Measurements from ENCODE around the gene UBA3. TPM values are rescaled to one million over a fixed set of nuclear protein-coding genes. Genes with fewer than 3 reads are reported as not detected.
A peak's percentile ranks its signal among the peaks of the same experiment; 100 is the strongest.

Gene UBA3
- total RNA-seq, 2 donors from 2014 or later: 45.5 to 50.6 TPM

DNA sequence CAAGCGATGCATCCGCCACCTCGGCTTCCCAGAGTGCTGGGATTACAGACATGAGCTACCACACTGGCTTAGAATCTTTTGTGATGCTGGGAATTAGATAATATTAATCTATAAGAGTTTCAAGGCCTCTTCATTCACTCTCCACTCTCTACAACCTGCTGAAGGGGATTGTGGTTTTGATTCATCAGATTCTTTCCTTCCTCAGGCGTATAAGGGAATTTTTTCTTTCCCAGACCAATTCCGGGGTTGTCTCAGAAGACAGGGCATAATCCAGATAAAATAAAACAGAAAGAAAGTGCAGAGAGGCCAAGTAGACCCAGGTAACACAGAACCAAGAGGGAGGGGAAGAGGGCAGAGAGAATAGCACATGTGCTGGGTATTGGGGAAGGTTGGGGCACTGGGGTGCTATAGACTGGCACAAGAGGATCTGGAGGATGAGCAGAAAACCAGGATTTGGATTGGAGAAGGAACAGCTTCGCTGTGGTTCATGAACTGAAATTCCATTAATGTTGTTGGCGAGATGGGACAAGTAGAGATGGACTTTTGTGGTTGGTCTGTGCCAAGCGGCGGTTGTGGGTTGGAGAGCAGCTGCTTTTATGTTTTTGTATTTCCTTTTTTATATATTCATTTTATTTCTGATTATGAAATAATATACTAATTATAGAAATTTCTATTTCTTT, 17.4 kb upstream of the UBA3 start:
- Histone ChIP-seq H3K27me3 (replicated peaks; ENCODE audit: insufficient read depth) (no peaks in the 10 kb centered on the region), H3K4me3 (no peak overlapping the region), H3K36me3 (no peaks in the 10 kb centered on the region), H3K9me3 (no peaks in the 10 kb centered on the region), H3K27ac (peak overlapping the region in 1 of 2 donors; percentile 9), H3K4me1 (replicated peaks) (peaks cover 18% of the 10 kb centered on the region)
- DNase-seq (ENCODE audit: low spot score): no peak
- TF ChIP-seq POLR2AphosphoS5 (IDR thresholded peaks at IDR 0.05): no peak
- WGBS: 83% methylated on average over 9 of the region's 9 CpGs
- intact Hi-C loops (cut with DNase I): no loop called here

DNA sequence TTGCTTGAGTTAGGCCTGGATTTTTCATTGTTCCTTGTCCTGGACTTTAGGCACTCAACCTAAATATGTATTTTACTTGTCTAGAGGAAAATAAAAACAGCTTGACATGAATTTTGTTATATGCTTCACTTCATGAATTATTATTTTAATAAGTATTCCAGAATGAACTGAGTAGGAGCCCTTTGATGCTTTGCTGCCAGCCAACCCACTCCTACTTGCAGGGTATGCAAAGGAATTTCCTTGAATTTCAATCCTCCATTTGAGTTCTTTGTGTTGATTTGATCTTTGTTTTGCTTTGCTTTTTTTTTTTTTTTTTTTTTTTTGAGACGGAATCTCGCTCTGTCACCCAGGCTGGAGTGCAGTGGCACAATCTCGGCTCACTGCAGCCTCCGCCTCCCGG, 16.1 kb upstream of the UBA3 start:
- no peak overlapping the region for H3K4me3 ChIP-seq
- H3K27me3 ChIP-seq (replicated peaks; ENCODE audit: insufficient read depth): no peaks in the 10 kb centered on the region
- intact Hi-C loops (cut with DNase I): no loop called here
- peak overlapping the region; percentile 61 to 64 for H3K27ac ChIP-seq
- H3K36me3 ChIP-seq: no peaks in the 10 kb centered on the region
- peaks cover 28% of the 10 kb centered on the region for H3K4me1 ChIP-seq (replicated peaks)
- no peak for DNase-seq (ENCODE audit: low spot score)
- 89% methylated on average over 5 of the region's 5 CpGs for WGBS
- no peaks in the 10 kb centered on the region for H3K9me3 ChIP-seq
- TF ChIP-seq, protein P1, sequence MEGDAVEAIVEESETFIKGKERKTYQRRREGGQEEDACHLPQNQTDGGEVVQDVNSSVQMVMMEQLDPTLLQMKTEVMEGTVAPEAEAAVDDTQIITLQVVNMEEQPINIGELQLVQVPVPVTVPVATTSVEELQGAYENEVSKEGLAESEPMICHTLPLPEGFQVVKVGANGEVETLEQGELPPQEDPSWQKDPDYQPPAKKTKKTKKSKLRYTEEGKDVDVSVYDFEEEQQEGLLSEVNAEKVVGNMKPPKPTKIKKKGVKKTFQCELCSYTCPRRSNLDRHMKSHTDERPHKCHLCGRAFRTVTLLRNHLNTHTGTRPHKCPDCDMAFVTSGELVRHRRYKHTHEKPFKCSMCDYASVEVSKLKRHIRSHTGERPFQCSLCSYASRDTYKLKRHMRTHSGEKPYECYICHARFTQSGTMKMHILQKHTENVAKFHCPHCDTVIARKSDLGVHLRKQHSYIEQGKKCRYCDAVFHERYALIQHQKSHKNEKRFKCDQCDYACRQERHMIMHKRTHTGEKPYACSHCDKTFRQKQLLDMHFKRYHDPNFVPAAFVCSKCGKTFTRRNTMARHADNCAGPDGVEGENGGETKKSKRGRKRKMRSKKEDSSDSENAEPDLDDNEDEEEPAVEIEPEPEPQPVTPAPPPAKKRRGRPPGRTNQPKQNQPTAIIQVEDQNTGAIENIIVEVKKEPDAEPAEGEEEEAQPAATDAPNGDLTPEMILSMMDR (IDR thresholded peaks at IDR 0.05): no peak
- TF ChIP-seq POLR2A (IDR thresholded peaks at IDR 0.05) (no peak), POLR2AphosphoS5 (IDR thresholded peaks at IDR 0.05) (no peak)

DNA sequence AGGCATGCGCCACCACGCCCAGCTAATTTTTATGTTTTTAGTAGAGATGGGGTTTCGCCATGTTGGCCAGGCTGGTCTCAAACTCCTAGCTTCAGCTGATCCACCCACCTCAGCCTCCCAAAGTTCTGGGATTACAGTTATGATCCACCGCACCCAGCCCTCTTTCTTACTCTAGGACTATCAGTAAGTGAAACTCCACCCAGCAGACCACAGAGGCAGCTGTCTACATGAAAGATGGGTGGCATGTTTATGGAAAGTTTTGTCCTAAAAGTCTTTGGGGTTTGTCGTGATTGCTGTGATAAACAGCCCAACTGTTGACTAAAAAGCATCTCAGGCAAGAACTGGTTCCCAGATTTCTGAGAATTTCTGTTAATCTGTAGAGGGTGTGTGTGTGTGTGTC, 15.5 kb upstream of the UBA3 start:
- peak overlapping the region; percentile 61 to 64 for H3K27ac ChIP-seq
- H3K27me3 ChIP-seq (replicated peaks; ENCODE audit: insufficient read depth): no peaks in the 10 kb centered on the region
- no peak for DNase-seq (ENCODE audit: low spot score)
- WGBS: 78% methylated on average over 5 of the region's 5 CpGs
- H3K4me3 ChIP-seq: no peak overlapping the region
- intact Hi-C loops (cut with DNase I): no loop called here
- H3K4me1 ChIP-seq (replicated peaks): peaks cover 32% of the 10 kb centered on the region
- TF ChIP-seq, protein P1 (IDR thresholded peaks at IDR 0.05): no peak
- TF ChIP-seq POLR2A (IDR thresholded peaks at IDR 0.05) (no peak), POLR2AphosphoS5 (IDR thresholded peaks at IDR 0.05) (no peak)
- H3K9me3 ChIP-seq: no peaks in the 10 kb centered on the region
- no peaks in the 10 kb centered on the region for H3K36me3 ChIP-seq

DNA sequence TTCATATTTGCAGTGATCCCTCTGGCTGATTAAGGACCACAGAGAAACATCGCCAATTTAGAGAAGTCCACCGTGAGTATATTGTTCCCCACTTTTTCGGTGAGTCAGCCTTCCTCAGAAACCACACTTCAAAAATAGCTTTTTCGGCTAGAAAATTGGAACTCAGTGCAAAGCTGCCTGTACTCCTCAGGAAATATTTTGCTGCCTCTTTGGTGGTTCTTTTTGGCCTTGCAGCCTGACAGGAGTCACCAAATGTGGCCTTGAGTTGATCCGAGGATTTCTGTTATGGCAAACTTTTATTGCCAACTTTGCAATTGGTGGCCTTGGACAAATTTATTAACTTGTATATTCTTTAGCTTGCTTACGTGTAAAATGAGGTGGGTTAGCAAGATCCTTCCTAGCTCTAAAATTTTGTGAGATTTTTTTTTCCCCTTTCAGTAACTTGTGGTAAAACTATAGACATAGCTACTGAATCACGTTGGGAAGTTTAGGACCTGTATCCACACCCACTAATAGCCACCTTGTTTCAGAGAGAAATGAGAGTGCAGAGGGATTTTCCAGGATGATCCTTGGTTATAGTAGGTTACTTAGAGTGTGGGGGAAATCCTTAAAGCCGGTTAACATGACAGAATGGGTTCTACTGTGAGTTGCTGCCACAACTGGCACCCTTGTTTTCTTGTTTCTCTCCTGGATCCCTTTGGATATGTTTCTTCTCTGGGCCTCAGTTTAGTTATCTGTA, 14.5 kb upstream of the UBA3 start:
- H3K4me1 ChIP-seq (replicated peaks): peaks cover 32% of the 10 kb centered on the region
- no peak for DNase-seq (ENCODE audit: low spot score)
- no peaks in the 10 kb centered on the region for H3K27me3 ChIP-seq (replicated peaks; ENCODE audit: insufficient read depth)
- H3K9me3 ChIP-seq: no peaks in the 10 kb centered on the region
- no peak overlapping the region for H3K4me3 ChIP-seq
- TF ChIP-seq, protein P1 (IDR thresholded peaks at IDR 0.05): no peak
- TF ChIP-seq POLR2AphosphoS5 (IDR thresholded peaks at IDR 0.05) (no peak), POLR2A (IDR thresholded peaks at IDR 0.05) (no peak)
- no peaks in the 10 kb centered on the region for H3K36me3 ChIP-seq
- intact Hi-C loops (cut with DNase I): no loop called here
- peak overlapping the region; percentile 15 to 64 for H3K27ac ChIP-seq
- WGBS: 42% methylated on average over 8 of the region's 8 CpGs

DNA sequence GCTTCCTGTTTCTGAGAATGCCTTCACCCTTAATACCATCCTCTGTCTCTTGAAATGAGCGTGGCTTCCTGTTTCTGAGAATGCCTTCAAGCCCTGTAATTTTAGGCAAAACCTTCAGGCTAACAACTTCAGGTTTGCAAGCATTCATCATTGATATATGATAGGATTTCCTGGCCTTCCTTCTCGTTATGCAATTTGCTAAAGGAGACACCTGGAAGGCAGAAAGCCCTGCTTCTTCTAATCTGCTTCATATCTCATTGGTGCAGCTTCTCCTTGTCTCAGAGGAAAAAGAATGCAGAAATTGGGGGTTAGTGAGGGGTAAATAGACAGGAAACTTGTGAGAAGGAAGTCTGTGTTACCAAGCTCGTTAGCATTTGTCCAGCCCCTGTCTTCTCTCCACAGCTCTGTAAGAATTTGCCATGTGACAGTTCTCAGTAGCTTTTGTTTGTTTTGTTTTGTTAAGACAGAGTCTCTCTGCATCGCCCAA, 11.9 kb upstream of the UBA3 start:
- H3K9me3 ChIP-seq: no peaks in the 10 kb centered on the region
- H3K36me3 ChIP-seq: no peaks in the 10 kb centered on the region
- peak overlapping the region; percentile 48 to 64 for H3K27ac ChIP-seq
- peaks cover 43% of the 10 kb centered on the region for H3K4me1 ChIP-seq (replicated peaks)
- H3K27me3 ChIP-seq (replicated peaks; ENCODE audit: insufficient read depth): no peaks in the 10 kb centered on the region
- 18% methylated on average over 4 of the region's 4 CpGs for WGBS
- H3K4me3 ChIP-seq: no peak overlapping the region
- intact Hi-C loops (cut with DNase I): no loop called here
- DNase-seq (ENCODE audit: low spot score): peak; percentile 35
- TF ChIP-seq, protein P1 (IDR thresholded peaks at IDR 0.05): no peak
- TF ChIP-seq POLR2AphosphoS5 (IDR thresholded peaks at IDR 0.05): peak; percentile 41
- no peak for TF ChIP-seq POLR2A (IDR thresholded peaks at IDR 0.05)
